ENCODE data around the gene CHRNE.

- TF ChIP-seq CTCF (conservative IDR thresholded peaks at IDR 0.05; ENCODE audit: low read depth, low read length) (no peak), POLR2A (IDR thresholded peaks at IDR 0.05; ENCODE audit: low read depth, low read length) (no peak), MXI1 (IDR thresholded peaks at IDR 0.05; ENCODE audit: borderline replicate concordance, low read depth, low read length) (no peak), RAD21 (IDR thresholded peaks at IDR 0.05; ENCODE audit: low read length) (no peak), SMC3 (IDR thresholded peaks at IDR 0.05; ENCODE audit: low read depth, low read length) (no peak), USF2 (IDR thresholded peaks at IDR 0.05; ENCODE audit: low read depth, low read length) (no peak), CHD1 (IDR thresholded peaks at IDR 0.05; ENCODE audit: low read depth, low read length) (no peak), RFX5 (IDR thresholded peaks at IDR 0.05; ENCODE audit: low read depth, low read length) (no peak), MAFK (IDR thresholded peaks at IDR 0.05; ENCODE audit: low read depth, low read length) (no peak), RCOR1 (IDR thresholded peaks at IDR 0.05; ENCODE audit: insufficient replicate concordance, low read length) (no peak), CEBPB (IDR thresholded peaks at IDR 0.05; ENCODE audit: low read depth, low read length) (no peak), BHLHE40 (IDR thresholded peaks at IDR 0.05; ENCODE audit: low read depth, low read length) (no peak), ELK1 (IDR thresholded peaks at IDR 0.05; ENCODE audit: borderline replicate concordance, low read depth, low read length) (no peak), MAZ (IDR thresholded peaks at IDR 0.05; ENCODE audit: borderline replicate concordance, low read depth, low read length) (no peak)
Observed at GRCh38 chr17:4858068-4858881, 44.6 kb downstream of the CHRNE start.
